HUES48 (cell line): ENCODE data around the gene RBM15.

Experiments
- H3K27ac ChIP-seq: one replicate; pipeline ENCODE4 v1.7.0; 2013; ENCODE audit warnings: low read depth, low read length, inconsistent platforms
- H3K27me3 ChIP-seq: 2 replicates; pipeline ENCODE4 v1.6.1; 2013; ENCODE audit warnings: mild to moderate bottlenecking, low read length; ENCODE audit not compliant: control insufficient read depth, insufficient read depth
- H3K36me3 ChIP-seq: 2 replicates; pipeline ENCODE4 v1.6.1; 2013; ENCODE audit warnings: low read length; ENCODE audit not compliant: control insufficient read depth, insufficient read depth
- H3K4me1 ChIP-seq: 2 replicates; pipeline ENCODE4 v1.6.1; 2013; ENCODE audit warnings: mild to moderate bottlenecking, low read length; ENCODE audit not compliant: control insufficient read depth, insufficient read depth
- H3K4me3 ChIP-seq: 2 replicates; pipeline ENCODE4 v1.5.1; 2013; ENCODE audit warnings: mild to moderate bottlenecking, low read depth, low read length
- H3K9ac ChIP-seq: 2 replicates; pipeline ENCODE4 v1.6.1; 2013; ENCODE audit warnings: mild to moderate bottlenecking, low read depth, low read length, moderate library complexity
- H3K9me3 ChIP-seq: 2 replicates; pipeline ENCODE4 v1.6.1; 2013; ENCODE audit warnings: low read length; ENCODE audit not compliant: control insufficient read depth, insufficient read depth

Gene RBM15

GRCh38 chr1:110341146-110341871, 2.1 kb downstream of the RBM15 start:
- Histone ChIP-seq H3K9ac (no peak overlapping the region), H3K27ac (no peak overlapping the region), H3K36me3 (peaks cover 49% of the 10 kb centered on the region), H3K4me3 (peak overlapping the region; percentile 93), H3K9me3 (no peaks in the 10 kb centered on the region), H3K4me1 (peaks cover 49% of the 10 kb centered on the region), H3K27me3 (no peaks in the 10 kb centered on the region)

DNA sequence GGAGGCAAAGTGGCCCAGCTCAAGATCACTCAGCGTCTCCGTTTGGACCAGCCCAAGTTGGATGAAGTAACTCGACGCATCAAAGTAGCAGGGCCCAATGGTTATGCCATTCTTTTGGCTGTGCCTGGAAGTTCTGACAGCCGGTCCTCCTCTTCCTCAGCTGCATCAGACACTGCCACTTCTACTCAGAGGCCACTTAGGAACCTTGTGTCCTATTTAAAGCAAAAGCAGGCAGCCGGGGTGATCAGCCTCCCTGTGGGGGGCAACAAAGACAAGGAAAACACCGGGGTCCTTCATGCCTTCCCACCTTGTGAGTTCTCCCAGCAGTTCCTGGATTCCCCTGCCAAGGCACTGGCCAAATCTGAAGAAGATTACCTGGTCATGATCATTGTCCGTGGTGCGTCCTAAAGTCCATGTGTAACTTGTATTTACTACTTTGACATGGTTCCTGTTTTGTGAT, 2.7 kb downstream of the RBM15 start:
- Histone ChIP-seq H3K9ac (no peak overlapping the region), H3K27me3 (no peaks in the 10 kb centered on the region), H3K36me3 (peaks cover 54% of the 10 kb centered on the region), H3K4me1 (peaks cover 55% of the 10 kb centered on the region), H3K4me3 (peak overlapping the region; percentile 93), H3K27ac (no peak overlapping the region), H3K9me3 (no peaks in the 10 kb centered on the region)

DNA sequence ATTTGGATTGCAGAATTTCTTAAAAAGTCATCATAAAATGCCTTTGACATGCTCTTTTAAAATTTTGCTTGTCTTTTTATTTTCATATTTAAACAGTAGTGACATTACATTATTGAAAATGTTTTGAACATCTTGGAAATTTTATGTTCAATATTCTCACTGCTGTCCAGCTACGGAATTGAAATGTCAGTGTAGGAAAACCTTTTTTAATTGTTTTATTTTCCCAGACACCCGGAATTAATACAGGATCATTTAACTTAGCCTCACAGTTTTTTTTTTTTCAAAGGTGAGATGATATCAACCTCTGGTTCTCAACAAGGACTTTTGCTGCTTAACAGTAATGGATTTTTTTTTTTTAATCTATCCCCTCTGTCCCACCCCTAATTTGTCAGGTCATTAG, 4.1 kb downstream of the RBM15 start:
- Histone ChIP-seq H3K36me3 (peaks cover 67% of the 10 kb centered on the region), H3K27ac (no peak overlapping the region), H3K4me3 (peak overlapping the region; percentile 93), H3K4me1 (peaks cover 64% of the 10 kb centered on the region), H3K27me3 (no peaks in the 10 kb centered on the region), H3K9ac (no peak overlapping the region), H3K9me3 (no peaks in the 10 kb centered on the region)

DNA sequence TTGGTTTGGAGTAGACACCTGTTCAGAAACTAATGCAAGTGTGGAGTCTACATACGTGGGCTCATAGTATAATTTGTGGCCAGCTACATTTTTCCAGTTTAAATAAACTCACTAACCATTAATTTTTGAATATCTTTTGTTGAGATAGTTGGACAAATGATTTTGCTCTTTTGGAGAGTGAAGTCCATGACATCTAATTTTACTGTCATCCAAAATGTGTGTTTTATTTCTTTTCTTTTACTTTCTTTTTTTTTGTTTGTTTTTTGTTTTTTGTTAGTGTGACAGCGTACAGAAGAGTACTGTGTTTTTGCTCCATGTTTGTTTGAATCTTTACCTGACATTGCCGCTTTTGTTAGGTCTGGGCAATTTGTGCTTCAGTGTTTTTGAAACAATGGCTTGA, 5.0 kb downstream of the RBM15 start:
- H3K4me1 ChIP-seq = peaks cover 64% of the 10 kb centered on the region
- H3K4me3 ChIP-seq = 0 out of 2 replicates have a peak overlapping the region, but pooled peaks have one; percentile 14
- no peak overlapping the region for H3K9ac ChIP-seq

GRCh38 chr1:110345480-110345879, 6.3 kb downstream of the RBM15 start:
- H3K4me1 ChIP-seq = peaks cover 61% of the 10 kb centered on the region

More for the DNA sequence above, 5.0 kb downstream of the RBM15 start:
- Histone ChIP-seq H3K9me3 (no peaks in the 10 kb centered on the region), H3K27me3 (no peaks in the 10 kb centered on the region), H3K36me3 (peaks cover 76% of the 10 kb centered on the region), H3K27ac (no peak overlapping the region)

GRCh38 chr1:110346690-110347089, 7.5 kb downstream of the RBM15 start:
- H3K27ac ChIP-seq = peak overlapping the region; percentile 43
- H3K27me3 ChIP-seq = no peaks in the 10 kb centered on the region
- peaks cover 80% of the 10 kb centered on the region for H3K36me3 ChIP-seq
- H3K4me1 ChIP-seq = peaks cover 49% of the 10 kb centered on the region
- 0 out of 2 replicates have a peak overlapping the region, but pooled peaks have one; percentile 1 for H3K4me3 ChIP-seq
- H3K9ac ChIP-seq = no peak overlapping the region
- H3K9me3 ChIP-seq = no peaks in the 10 kb centered on the region

More at GRCh38 chr1:110345480-110345879, 6.3 kb downstream of the RBM15 start:
- Histone ChIP-seq H3K27me3 (no peaks in the 10 kb centered on the region), H3K27ac (no peak overlapping the region), H3K9me3 (no peaks in the 10 kb centered on the region), H3K36me3 (peaks cover 86% of the 10 kb centered on the region), H3K4me3 (no peak overlapping the region), H3K9ac (no peak overlapping the region)

- Histone ChIP-seq H3K4me1 (peaks cover 44% of the 10 kb centered on the region), H3K27me3 (no peaks in the 10 kb centered on the region), H3K4me3 (0 out of 2 replicates have a peak overlapping the region, but pooled peaks have one; percentile 9), H3K27ac (peak overlapping the region; percentile 43), H3K9ac (no peak overlapping the region), H3K9me3 (no peaks in the 10 kb centered on the region), H3K36me3 (peaks cover 80% of the 10 kb centered on the region)
Observed at GRCh38 chr1:110347182-110347893, 8.2 kb downstream of the RBM15 start.

DNA sequence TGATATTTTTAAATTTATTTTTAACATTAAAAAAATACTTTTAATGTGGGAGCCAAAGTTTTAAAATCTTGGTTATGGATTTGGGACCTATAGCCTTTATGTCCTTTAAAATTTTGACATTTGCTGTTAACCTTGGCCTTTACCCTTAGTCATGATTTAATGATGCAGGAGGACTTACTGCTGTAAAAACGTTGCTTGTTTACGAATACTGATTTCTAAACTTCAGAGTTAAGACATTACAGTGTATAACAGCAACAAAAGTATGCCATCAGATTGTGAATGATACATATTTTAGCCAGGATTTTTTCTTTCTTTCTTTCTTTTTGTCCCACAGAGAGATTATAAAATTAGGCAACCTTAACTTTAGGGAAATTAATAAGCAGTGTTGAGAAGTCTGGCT, 8.9 kb downstream of the RBM15 start:
- no peak overlapping the region for H3K9ac ChIP-seq
- H3K4me3 ChIP-seq = no peak overlapping the region
- H3K4me1 ChIP-seq = peaks cover 37% of the 10 kb centered on the region
- no peak overlapping the region for H3K27ac ChIP-seq
- no peaks in the 10 kb centered on the region for H3K9me3 ChIP-seq
- no peaks in the 10 kb centered on the region for H3K27me3 ChIP-seq
- H3K36me3 ChIP-seq = peaks cover 76% of the 10 kb centered on the region

DNA sequence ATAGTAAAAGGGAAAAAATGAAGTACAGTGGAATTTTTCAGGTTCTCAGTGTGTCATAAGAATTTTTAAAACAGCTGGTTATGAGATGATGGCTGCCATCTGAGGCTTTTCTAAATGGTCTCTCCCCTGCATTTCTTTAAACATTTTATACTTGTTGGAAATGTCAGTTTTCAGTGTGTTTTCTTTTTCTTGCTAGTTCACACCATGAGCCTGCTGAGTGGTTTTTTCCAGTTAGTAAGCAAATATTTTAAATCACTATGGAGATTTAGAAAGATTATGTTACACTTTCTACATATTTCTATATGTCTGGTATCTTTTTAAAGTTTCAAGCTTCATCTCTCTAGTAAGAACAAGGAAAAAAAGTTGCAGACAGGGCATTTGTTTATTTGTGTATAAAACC, 9.6 kb downstream of the RBM15 start:
- Histone ChIP-seq H3K27ac (no peak overlapping the region), H3K36me3 (peaks cover 76% of the 10 kb centered on the region), H3K9ac (no peak overlapping the region), H3K4me3 (no peak overlapping the region), H3K4me1 (peaks cover 34% of the 10 kb centered on the region), H3K27me3 (no peaks in the 10 kb centered on the region), H3K9me3 (no peaks in the 10 kb centered on the region)

- Histone ChIP-seq H3K4me1 (peaks cover 24% of the 10 kb centered on the region), H3K36me3 (peaks cover 70% of the 10 kb centered on the region), H3K27ac (no peak overlapping the region), H3K27me3 (no peaks in the 10 kb centered on the region), H3K4me3 (no peak overlapping the region), H3K9me3 (no peaks in the 10 kb centered on the region), H3K9ac (no peak overlapping the region)
Observed at GRCh38 chr1:110350360-110350759, 11.2 kb downstream of the RBM15 start.

GRCh38 chr1:110355321-110355720, 16.1 kb downstream of the RBM15 start:
- H3K9ac ChIP-seq = no peak overlapping the region
- H3K27me3 ChIP-seq = no peaks in the 10 kb centered on the region
- H3K9me3 ChIP-seq = no peaks in the 10 kb centered on the region
- no peak overlapping the region for H3K4me3 ChIP-seq
- peaks cover 68% of the 10 kb centered on the region for H3K36me3 ChIP-seq
- no peaks in the 10 kb centered on the region for H3K4me1 ChIP-seq
- H3K27ac ChIP-seq = no peak overlapping the region
